GM18508 (cell line): ENCODE results near the gene POM121.
"Not testable (repeated sequence)": the region's sequence is repeated elsewhere in the genome, so short reads cannot be mapped to it uniquely, and the experiment has no call there.

Experiments
- ATAC-seq: cut with Tn5 transposase; IDR thresholded peaks from one replicate; pipeline ENCODE4 v1.9.1; 2021; ENCODE audit warnings: moderate number of reproducible peaks; ENCODE audit not compliant: insufficient read depth, unreplicated experiment

POM121 gene

DNA sequence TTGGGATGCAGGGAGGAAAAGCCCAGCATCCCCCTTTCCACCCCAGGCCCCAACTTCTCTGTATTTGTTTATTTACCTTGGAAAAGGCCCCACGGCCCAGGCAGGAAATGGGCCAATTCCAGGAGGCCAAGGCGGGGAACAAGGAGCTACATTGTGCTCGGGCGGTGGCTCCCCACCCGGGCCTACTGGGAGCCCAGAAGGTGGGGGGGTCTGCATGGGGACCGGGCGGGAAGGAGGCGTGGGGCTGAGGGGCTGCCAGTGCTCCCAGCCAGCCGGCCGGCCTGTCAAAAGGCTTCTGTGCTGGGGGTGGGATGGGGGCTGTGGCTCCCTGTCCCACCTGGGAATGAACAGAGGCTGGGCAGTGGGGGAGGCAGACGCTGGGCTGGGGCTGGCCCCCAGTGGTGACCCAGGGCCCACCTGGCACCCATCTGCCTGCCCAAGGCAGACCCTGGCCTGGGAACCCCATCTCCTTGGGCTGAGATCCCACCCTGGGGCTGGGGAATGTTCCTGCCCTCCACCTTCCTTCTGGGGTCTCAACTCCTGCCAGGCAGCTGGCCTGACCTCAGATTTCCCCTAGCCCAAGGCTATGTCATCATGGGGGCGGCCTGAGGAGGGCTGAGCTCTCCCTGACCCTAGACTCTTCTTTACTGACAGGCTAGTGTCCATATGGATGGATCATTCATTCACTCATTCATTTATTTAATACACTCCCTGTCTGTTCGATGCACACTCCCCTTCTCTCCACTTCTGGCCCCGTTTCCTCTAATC lies 65.4 kb downstream of the POM121 start:
- not testable (repeated sequence) for ATAC-seq

GRCh38 chr7:72995484-72995883 lies 70.6 kb downstream of the POM121 start:
- not testable (repeated sequence) for ATAC-seq

- ATAC-seq, result not testable (repeated sequence)
Observed at GRCh38 chr7:72997447-72997846, 72.6 kb downstream of the POM121 start.

DNA sequence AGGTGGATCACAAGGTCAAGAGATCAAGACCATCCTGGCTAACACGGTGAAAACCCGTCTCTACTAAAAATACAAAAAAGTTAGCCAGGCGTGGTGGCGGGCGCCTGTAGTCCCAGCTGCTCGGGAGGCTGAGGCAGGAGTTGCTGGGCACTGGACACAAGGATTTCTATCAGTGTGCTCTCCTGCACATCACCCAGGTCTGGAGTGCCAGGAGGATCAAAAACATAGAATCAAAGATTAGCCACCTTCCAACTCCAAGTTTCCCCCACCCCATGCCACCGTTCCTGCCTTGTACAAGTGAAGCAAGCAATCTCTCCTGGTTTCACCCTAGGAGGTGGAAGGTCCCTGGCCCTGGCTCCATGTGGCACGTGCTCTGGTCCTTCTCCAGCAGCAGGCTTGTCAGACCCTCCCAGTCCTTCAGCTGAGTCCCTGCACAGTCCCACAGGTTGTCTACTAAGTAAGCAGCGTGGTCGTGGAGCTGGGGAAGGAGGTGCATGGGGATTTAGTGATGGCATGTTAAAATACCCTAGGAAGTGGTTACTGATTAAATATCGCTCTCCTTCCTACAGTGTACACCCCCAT lies 73.1 kb downstream of the POM121 start:
- ATAC-seq, result not testable (repeated sequence)
